ENCODE results near the gene SYNE2. TPM values are rescaled to one million over a fixed set of nuclear protein-coding genes. Genes with fewer than 3 reads are reported as not detected.

The SYNE2 gene
- total and polyA plus RNA-seq, 10 of the 15 experiments (the other 5 are each of a cell fraction or from before 2014, with no cell fraction given): 2.1 to 52.7 (median 38.1) TPM

DNA sequence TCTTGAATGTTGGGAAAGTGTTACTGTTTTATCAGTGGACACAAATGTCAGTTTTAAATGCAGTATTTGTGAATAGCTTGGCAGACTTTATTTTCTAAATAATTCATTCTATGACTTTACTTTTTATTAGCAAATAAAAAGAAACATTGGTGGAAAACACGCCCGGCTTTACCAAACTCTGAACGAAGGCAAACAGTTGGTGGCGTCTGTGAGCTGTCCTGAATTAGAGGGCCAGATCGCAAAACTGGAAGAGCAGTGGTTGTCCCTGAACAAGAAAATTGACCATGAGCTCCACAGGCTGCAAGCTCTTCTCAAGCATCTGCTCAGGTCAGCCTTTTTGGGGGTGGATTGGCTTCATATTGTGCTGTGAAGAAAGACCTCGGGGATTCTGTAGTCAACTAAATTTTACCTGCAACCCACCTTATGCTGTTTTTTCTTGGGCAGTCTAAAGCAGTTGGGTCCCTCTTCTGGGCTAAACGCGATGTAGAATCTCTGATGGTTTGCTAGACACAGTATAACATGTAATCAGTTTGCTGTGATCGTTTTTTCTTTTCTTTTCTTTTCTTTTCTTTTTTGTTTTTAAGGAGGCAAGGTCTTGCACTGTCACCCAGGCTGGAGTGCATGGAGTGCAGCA, 285.0 kb downstream of the SYNE2 start (continued):
- TF ChIP-seq RAD21 (IDR thresholded peaks at IDR 0.05; ENCODE audit: insufficient read depth, low read depth, low read length) (peak; percentile 51), MXI1 (IDR thresholded peaks at IDR 0.05; ENCODE audit: low read depth, low read length) (no peak)
- TF ChIP-seq, protein P1, sequence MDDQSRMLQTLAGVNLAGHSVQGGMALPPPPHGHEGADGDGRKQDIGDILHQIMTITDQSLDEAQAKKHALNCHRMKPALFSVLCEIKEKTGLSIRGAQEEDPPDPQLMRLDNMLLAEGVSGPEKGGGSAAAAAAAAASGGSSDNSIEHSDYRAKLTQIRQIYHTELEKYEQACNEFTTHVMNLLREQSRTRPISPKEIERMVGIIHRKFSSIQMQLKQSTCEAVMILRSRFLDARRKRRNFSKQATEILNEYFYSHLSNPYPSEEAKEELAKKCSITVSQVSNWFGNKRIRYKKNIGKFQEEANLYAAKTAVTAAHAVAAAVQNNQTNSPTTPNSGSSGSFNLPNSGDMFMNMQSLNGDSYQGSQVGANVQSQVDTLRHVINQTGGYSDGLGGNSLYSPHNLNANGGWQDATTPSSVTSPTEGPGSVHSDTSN (IDR thresholded peaks at IDR 0.05; ENCODE audit: insufficient replicate concordance, low read depth, low read length): no peak

DNA sequence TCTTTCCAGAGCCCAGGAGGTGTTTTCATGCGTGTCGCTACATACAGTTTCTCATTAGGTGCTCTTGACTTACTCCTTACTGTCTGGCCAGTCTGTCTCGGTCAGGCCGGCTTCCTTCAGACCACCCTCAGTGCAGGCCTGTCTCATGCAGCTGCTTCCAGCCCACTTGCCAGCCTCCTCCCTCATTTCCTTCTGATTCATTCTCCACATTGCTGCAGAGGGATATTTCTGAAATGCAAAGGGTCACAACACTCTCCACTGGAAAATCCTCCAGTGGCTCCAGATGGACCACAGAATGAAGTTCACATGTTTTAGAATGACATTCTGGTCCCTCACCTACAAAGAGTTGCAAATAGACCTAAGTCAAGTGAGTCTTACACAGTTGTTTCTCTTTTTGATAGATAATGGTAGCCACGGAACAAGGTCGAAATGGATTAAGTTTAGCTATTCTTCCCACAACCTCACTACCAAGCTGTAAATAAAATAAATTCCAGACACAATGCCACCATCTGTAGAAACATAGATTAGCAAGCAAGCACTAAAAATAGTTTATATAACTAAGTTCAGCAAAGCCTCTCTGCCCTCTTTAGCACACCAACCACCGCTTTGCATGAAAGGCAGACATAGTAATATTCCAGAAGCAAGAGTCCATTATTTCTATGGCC, 294.5 kb downstream of the SYNE2 start:
- ATAC-seq (no peak), FAIRE-seq (no peak), DNase-seq (ENCODE audit: low read depth, low spot score) (no peak)
- H2AFZ ChIP-seq (ENCODE audit: control insufficient read depth, low read depth, low read length): no peak overlapping the region
- in situ Hi-C loops (cut with MboI) (no loop called here), intact Hi-C loops (cut with micrococcal nuclease; ENCODE audit: unreplicated experiment) (no loop called here)
- H4K20me1 ChIP-seq (ENCODE audit: control insufficient read depth, insufficient read depth): no peaks in the 10 kb centered on the region
- H3K4me3 ChIP-seq: no peak overlapping the region
- H3K27me3 ChIP-seq (replicated peaks in 1 of 2; ENCODE audit: control insufficient read depth in 2 of 2, insufficient read depth in 2 of 2, low read length in 1 of 2): no peaks in the 10 kb centered on the region
- no peaks in the 10 kb centered on the region for H3K9me3 ChIP-seq (replicated peaks; ENCODE audit: control insufficient read depth, insufficient read depth, low read length)
- H3K79me2 ChIP-seq (ENCODE audit: control insufficient read depth, insufficient read depth, low read length): no peaks in the 10 kb centered on the region
- no peak overlapping the region for H3K27ac ChIP-seq (ENCODE audit: control insufficient read depth, insufficient read depth)
- no peak overlapping the region for H3K4me2 ChIP-seq (ENCODE audit: control insufficient read depth, insufficient read depth)
- ChIA-PET CTCF (interaction anchor here (1.0 kb wide), 1 partner anchor 9 kb away, joined by 5 read pairs; no protein-coding TSS in a partner anchor), SMC1A (ENCODE audit: uncharacterized antibody, unreplicated experiment) (no interaction called here), RAD21 (ENCODE audit: unreplicated experiment) (no interaction called here), POLR2A (interaction anchor here (0.6 kb wide), 1 partner anchor 349 kb away, joined by 4 read pairs; no protein-coding TSS in a partner anchor)
- 100% methylated on average over 7 of the region's 7 CpGs for WGBS (ENCODE audit: insufficient coverage, insufficient replicate concordance, low lambda C conversion rate, missing lambda C conversion rate)
- BruUV-seq (replicated peaks): no TSS peak
- TF ChIP-seq, protein P2, sequence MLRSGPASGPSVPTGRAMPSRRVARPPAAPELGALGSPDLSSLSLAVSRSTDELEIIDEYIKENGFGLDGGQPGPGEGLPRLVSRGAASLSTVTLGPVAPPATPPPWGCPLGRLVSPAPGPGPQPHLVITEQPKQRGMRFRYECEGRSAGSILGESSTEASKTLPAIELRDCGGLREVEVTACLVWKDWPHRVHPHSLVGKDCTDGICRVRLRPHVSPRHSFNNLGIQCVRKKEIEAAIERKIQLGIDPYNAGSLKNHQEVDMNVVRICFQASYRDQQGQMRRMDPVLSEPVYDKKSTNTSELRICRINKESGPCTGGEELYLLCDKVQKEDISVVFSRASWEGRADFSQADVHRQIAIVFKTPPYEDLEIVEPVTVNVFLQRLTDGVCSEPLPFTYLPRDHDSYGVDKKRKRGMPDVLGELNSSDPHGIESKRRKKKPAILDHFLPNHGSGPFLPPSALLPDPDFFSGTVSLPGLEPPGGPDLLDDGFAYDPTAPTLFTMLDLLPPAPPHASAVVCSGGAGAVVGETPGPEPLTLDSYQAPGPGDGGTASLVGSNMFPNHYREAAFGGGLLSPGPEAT (IDR thresholded peaks at IDR 0.05; ENCODE audit: low read depth): no peak
- TF ChIP-seq GABPA (IDR thresholded peaks at IDR 0.05; ENCODE audit: low read depth) (no peak), PML (IDR thresholded peaks at IDR 0.05; ENCODE audit: low read length) (no peak)
- H3K36me3 ChIP-seq (ENCODE audit: control insufficient read depth in 2 of 2, insufficient read depth in 2 of 2, low read length in 1 of 2): peaks cover 4 to 18% of the 10 kb centered on the region in 2 experiments; a peak in 3 of 4 replicates
- no peaks in the 10 kb centered on the region for H3K4me1 ChIP-seq (ENCODE audit: control insufficient read depth, insufficient read depth, low read length)
- H3K9ac ChIP-seq (ENCODE audit: control insufficient read depth, insufficient read depth, low read length): no peak overlapping the region
